HG03280 (cell line): ENCODE data around the gene CCDC178.
"Not testable (repeated sequence)": the region's sequence is repeated elsewhere in the genome, so short reads cannot be mapped to it uniquely, and the experiment has no call there.

Source experiments
- ATAC-seq: cut with Tn5 transposase; IDR thresholded peaks from one replicate; pipeline ENCODE4 v1.9.1; 2021; ENCODE audit warnings: mild to moderate bottlenecking, moderate library complexity; ENCODE audit not compliant: unreplicated experiment

The CCDC178 gene

DNA sequence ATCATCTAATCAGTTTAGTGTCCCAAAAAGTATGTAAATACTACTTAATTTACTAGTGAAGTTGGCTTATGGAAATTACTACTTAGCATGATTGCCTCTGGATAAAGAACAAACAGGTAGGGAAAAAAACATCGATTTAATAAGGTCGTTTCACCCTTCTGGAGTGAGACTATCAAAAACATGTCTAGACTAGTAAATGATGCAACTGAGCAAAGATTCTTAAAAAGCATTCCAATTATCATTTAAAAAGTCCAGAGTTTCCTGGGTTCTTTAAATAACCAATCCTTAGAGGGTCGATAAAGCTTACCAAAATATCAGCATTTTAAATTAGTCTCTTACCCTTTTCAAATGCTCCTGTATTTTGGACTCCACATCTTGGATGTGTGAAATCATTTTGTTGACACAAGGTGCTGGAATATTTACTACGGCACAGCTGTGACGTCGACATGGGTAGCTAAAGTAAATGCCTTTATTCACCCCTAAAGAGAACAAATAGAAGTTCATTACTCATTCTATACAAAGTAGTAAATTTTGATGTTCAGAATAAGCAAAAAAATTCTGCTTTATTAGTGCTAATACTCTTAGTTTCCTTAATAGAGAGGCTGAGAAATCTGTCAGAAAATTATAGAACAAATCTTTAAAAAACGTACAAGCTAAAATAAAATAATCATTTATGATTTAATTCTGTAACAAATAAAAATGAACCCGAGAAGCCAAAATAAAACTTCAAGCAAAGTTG is 70.6 kb downstream of the CCDC178 start:
- ATAC-seq = no peak

DNA sequence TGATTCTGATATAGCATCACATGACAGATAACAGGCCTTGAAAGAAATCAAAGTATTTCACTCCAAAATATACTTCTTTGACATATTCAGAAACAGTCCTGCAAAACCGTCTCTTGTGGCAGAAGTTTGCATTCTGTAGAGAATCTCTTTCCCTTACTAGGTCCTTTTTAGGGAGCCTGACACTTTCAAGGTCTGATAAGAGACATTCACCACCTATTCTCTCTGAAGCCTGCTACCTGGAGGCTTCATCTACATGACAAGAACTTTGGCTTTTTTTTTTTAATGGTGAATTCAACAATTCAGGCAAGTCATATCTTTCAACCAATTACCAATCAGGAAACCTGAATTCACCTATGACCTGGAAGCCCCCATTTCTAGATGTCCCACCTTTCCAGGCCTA is 83.8 kb downstream of the CCDC178 start:
- ATAC-seq = no peak

DNA sequence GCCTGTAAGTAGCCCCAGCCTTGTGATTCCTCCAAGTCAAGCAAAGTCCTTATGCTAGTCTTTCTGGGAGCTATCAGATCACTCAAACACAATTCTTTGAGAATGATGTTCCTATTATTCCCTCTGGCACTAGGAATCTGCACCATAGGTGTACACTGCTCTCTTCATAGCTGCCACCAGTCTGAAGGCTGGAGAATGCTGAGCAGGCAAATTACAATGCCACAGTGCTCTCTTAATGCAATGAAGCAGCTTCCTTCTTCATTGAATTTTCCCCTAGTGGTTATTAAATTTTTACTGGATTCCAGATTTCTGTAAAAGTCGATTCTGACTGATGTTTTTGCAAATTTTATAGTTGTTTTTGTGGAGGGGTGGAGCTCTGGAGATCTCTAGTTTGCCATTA is 84.8 kb downstream of the CCDC178 start:
- no peak for ATAC-seq

DNA sequence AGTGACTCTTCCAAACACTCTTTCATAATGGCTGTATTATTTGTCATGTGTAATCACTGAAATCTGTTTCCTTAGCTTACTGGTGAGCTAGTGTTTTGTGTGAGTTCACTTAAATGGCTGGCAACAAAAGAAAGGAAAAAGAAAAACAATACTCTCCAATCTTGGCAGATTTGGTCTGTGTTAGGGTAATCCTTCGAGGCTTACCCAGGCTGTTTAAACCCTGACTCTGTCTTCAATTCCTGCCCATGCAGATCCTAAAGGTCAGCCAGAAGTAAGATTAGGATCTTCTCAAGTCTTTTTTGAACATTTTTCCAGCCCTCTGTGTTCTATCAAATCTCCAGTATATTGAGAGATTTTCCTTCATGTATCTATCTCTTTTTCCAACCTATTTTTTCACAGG is 85.3 kb downstream of the CCDC178 start:
- ATAC-seq = no peak

DNA sequence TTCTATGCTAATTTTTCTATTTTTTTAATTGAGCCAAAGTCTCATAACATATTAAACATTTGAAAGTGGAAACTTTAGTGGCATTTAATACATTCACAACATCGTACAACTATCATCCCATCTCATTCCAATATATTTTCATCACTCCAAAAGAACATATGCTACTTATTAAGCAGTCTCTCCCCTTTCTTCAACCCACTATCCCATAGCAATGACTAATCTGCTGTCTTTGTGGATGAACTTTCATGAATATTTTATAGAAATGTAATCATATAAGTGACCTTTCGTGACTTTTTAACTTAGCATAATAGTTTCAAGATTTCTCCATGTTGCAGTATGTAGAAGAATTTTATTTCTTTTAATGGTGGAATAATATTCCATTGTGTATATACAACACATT is 90.3 kb downstream of the CCDC178 start:
- no peak for ATAC-seq

DNA sequence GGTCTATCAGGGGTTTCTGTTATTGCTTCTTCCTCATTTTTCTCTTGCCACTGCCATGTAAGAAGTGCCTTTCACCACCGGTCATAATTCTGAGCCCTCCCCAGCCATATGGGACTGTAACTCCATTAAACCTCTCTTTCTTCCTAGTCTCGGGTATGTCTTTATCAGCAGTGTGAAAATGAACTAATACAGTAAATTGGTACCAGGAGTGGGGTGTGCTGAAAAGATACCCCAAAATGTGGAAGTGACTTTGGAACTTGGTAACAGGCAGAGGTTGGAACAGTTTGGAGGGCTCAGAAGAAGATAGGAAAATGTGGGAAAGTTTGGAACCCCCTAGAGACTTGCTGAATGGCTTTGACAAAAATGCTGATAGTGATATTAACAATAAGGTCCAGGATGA is 100.8 kb downstream of the CCDC178 start:
- ATAC-seq = not testable (repeated sequence)

DNA sequence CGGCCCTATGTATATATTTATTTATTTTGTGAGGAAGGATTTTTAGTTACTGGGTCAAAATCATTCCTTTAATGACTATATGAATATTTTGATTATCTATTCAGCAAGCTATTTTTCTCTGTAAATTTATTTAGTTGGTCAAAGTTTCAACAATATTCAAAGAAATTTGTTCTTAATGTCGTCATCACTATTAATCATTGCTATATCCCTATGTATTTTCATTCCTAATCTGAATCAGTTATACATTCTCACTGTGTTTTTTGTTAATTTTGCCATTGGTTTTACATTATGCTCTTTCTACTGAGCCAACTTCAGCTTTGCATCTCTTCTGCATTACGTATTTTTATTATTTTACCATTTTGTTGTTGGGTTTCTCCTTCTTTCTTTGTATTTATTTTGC is 105.7 kb downstream of the CCDC178 start:
- ATAC-seq = no peak

DNA sequence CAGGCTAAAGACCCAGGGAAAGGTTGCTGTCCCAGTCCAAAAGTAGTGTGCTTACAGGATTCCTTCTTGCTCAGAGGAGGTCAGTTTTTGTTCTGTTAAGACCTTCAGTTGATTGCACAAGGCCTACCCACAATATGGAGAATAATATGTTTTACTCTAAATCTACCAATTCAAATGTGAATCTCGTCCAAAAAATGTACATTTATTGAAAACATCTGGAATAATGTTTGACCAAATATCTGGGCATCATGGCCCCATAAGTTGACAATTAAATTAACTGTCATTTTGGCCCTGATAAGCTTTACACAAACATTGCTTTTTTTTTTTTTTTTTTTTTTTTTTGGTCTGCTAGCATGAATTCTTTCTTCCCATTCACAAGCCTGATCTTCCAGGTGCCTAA is 109.8 kb downstream of the CCDC178 start:
- no peak for ATAC-seq

DNA sequence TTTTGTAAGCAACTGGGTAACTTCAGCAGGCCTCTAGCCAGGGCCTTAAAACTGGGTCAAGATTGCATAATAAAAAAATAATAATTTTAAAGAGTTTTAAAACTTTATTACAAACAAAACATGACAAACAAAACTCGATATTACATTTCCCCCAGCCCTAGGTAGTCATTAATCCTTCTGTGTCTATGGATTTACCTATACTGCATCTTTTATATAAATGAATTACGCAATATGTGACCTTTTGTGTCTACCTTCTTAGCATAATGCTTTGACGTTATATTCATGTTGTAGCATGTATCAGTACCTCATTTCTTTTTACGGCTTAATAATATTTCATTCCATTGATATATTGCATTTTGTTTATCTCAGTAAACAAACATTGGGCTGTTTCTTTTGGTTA is 113.5 kb downstream of the CCDC178 start:
- ATAC-seq = no peak

DNA sequence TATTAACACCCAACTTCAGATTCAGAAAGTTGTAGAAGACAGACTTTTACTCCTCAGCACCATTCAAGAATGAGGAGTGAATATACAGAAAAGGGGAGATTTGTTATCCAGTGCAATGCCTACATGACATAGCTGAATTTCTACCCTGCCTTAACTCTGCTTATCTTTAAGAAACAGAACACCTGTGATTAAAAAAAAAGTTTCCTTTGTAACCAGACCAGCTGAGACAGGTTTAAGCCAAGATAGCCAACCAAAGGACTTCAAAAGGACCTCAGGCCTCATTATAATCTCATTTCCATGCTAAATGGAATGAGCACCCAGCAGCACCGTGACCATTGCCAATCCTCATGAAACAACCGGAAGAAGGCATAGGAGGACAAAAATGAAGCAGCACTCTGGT is 122.9 kb downstream of the CCDC178 start:
- ATAC-seq = no peak

DNA sequence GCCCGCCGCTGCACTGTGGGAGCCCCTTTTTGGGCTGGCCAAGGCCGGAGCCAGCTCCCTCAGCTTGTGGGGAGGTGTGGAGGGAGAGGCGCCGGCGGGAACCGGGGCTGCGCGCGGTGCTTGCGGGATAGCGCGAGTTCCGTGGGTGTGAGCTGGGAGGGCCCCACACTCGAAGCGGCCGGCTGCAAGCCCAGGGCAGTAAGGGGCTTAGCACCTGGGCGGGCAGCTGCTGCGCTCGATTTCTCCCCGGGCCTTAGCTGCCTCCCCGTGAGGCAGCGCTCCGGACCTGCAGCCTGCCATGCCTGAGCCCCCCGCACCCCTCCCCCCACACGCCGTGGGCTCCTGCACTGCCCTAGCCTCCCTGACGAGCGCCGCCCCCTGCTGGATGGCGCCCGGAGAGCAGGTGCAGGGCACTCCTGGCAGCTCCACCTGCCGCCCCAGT is 124.4 kb downstream of the CCDC178 start:
- no peak for ATAC-seq

DNA sequence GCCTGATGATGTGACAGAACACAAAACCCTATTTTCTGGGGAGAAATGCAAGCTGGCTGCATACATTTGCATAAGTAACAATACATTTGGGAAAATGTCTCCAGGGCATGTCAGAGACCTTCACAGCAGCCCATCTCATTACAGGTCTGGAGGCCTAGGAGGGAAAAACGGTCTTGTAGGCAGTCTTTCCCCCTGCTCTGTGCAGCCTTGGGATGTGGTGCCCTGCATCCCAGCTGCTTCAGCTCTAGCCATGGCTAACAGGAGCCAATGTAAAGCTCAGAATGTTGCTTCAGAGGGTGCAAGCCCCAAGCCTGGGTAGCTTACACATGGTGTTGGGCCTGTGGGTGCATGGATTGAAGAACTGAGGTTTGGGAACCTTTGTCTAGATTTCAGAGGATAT is 133.0 kb downstream of the CCDC178 start:
- no peak for ATAC-seq

DNA sequence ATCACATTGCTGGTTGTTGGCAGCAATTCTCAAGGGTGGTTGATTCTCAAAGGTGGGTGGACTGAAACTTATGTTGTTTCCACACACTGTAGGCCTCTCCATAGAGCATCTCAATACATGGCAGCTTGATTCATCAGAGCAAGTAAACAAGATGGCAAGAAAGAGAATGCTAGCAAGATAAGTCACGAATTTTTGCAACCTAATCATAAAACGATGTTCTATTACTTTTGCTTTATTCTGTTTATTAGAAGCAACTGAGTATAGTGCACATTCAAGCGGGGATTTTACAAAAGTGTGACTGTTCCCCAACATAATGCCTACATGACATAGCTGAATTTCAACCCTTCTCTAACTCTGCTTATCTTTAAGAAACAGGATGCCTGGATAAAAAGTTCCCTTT is 136.2 kb downstream of the CCDC178 start:
- no peak for ATAC-seq

DNA sequence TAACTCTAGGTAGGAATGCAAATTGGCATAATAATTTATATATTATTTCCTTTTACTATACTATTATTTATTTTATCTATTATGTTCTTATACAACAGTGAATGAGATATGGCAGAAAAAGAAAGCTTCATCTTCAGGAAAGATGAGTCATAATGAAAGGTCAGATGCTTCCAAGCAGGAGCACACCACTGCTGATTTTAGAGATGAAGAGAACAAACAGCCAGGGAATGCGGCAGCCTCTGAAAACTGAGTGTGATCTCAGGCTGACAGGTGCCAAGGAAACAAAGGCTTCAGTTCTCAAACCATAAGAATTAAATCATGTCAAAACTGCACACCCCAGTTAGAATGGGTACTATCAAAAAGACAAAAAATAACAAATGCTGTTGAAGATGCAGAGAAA is 149.0 kb downstream of the CCDC178 start:
- no peak for ATAC-seq

DNA sequence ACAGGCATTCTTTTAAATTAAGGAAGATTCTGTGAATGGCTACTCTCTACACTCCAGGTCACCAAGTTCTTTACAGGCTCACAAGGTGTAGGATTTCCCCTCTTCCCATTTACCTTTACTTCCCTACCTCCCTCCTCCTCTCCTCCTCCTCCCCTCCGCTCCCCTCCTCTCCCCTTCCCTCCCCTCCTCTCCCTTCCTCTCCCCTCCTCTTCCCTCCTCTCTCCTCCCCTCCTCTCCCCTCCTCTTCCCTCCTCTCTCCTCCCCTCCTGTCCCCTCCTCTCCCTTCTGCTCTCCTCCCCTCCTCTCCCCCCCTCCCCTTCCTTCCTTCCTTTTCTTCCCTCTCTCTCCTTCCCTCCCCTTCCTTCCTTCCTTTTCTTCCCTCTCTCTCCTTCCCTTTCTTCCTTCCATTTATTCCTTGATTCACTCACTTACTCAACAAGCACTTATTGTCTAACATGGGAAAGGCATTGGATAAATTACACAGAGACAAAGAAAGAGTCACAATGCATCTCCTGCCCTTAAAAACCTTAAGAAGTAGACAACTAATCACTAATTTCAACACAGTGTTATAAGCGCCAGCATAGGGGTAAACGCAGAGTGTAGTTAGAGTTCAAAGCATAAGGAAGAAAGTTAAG is 152.3 kb downstream of the CCDC178 start:
- no peak for ATAC-seq

DNA sequence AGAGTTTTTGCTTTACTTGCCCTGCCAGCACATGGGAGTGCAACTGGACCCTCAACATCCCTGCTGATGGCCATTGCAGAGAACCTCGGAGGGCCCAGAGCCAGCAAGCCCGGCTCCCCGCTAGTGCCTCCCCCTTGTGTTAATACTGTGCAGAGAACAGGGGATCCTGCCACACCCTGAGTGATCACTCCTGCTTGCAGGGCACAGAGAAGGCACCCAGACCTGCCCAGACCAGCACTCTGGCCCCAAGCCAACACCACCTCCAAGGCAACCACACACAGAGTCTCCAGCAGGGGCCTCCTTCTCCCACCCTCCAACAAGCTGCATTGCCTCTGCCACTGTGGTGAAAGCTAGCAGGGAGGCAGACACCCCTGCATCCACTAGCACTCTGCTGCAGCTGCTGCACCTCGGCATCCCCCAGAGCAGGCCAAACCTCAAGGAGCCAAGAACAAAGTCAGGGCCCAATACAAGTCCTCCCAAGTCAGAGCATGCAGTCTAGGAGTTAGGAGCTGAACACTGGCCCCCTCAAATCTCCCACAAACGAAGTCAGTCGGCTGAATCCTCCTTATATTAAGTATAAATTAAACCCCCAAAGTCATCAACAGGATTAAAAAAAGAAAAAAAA is 157.7 kb downstream of the CCDC178 start:
- ATAC-seq = no peak

DNA sequence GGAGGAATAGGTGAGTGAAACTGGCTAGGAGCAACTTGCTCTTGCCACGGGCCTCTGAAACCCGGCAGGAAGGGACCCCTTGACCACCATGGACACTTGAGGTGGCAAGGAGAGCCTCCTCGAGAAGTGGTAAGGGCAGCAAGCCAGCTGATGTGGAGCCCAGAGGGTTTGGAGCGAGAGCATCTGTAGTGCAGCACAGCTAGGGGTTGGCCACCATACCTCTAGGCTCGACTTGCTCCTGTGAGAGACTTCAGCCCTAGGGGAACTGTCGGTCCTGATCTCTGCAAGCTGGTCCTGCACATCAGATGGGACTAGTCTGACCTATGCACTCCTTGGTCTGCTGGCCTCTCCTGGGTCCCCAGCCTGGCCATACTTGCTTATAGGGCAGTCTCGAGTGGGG is 158.4 kb downstream of the CCDC178 start:
- no peak for ATAC-seq

DNA sequence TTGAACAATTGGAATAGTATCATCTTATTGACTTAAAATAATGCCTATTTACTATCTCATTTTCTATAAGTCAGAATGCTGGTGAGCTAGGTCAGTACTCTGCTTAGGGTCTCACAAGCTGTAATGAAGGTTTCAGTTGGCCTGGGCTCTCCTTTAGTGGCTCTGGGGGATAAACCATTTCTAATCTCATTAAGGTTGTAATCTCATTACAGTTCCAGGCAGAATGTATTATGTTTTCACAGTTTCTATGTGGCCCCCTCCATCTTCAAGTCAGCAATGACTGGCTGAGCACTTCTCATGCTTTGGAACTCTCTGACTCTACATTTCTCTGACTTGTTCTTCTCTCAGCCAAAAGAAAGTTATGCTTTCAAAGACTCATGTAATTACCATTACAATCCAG is 163.1 kb downstream of the CCDC178 start:
- ATAC-seq = no peak

DNA sequence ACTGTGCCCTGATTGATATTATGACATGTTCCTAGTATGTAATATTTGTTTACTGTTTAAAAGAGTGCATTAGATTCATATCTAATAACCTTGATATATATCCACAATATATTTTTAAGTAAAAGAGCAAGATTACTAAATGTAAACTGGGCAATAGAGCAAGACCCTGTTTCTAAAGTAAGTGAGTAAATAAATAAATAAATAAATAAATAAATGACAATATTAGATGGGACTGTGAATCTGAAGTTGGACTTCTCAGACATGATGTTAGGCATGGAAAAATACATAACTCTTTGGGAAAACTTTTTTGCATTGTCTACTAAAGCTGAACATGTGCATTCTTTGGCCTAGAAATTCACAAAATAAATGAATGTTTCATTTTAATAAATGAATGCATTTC is 164.7 kb downstream of the CCDC178 start:
- ATAC-seq = no peak

DNA sequence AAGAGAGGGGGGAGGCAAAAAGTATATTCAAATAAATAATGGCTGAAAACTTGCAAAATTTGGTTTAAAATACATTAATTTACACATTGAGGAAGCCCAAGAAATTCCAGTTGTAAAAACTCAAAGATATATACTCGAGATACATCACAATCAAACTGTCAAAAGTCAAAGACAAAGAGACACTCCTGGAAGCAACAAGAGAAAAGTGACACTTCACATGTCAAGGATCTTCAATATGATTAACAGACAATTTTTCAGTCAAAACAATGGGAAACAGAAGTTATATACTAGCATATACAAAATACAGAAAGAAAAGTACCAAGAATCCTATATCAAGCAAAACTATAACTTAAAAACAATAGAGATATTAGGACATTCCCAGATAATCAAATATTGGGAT is 170.2 kb downstream of the CCDC178 start:
- no peak for ATAC-seq

DNA sequence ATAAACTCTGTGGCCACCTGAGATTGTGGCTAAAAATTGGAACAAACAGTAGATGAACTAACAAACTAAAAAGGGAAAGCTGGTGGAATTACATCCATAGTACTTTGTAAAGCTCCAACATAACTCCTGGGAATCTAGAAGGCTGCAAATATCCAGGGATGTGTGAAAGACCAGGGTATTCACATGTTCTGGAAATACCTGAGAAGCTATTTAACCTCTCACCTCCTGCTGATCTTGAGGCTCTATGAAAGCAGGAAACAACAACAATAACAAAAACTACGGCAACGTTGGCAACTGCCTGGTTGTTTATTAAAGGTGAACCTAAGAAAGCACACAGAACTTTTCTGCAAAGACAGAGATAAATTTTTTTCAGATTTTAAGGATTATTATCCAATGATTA is 171.3 kb downstream of the CCDC178 start:
- ATAC-seq = no peak

DNA sequence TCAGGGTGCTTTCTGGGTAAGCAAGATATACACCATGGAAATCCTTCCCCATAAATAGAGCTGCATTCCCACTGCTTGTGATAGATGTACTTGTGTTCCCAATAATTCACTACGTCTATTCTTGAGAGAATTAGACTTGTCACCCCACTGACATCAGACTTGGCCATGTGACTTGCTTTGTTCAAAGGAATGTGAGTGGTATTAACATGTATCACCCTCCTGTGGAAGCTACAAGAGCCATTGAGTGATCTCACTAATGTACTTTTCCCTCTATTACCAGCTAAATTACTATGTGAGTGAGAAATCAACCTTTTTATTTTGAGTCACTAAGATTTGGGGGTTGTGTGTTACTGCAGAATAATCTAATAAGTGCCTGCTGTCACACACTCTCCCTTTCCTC is 176.0 kb downstream of the CCDC178 start:
- no peak for ATAC-seq
